RWPE2 (cell line): ENCODE data around the gene IQCH.

Source experiments
- ATAC-seq: fragments of 200-7000 bp; cut with Tn5 transposase; 3 replicates; pipeline ENCODE4 v1.9.1; 2021; ENCODE audit warnings: low read depth
- DNase-seq: peaks from one replicate; pipeline ENCODE4 v3.0.0-alpha.2; 2020; ENCODE audit warnings: low spot score
- H3K27ac ChIP-seq: fragments of 450-650 bp; 2 replicates; pipeline ENCODE4 v1.5.1; 2017; ENCODE audit warnings: mild to moderate bottlenecking; ENCODE audit not compliant: poor library complexity, severe bottlenecking
- H3K27me3 ChIP-seq: fragments of 250-450 bp; sonication (Bioruptor Pico); 2 replicates; pipeline ENCODE4 v1.5.1; 2021; ENCODE audit warnings: mild to moderate bottlenecking, moderate library complexity; ENCODE audit not compliant: insufficient read depth, poor library complexity, severe bottlenecking
- H3K36me3 ChIP-seq: fragments of 250-450 bp; sonication (Bioruptor Pico); 2 replicates; pipeline ENCODE4 v1.5.1; 2020; ENCODE audit warnings: low read depth, mild to moderate bottlenecking, moderate library complexity
- H3K4me1 ChIP-seq: fragments of 250-450 bp; sonication (Bioruptor Pico); 2 replicates; pipeline ENCODE4 v1.5.1; 2021; ENCODE audit warnings: mild to moderate bottlenecking, moderate library complexity; ENCODE audit not compliant: insufficient read depth, poor library complexity, severe bottlenecking
- H3K4me3 ChIP-seq: fragments of 250-450 bp; sonication (Bioruptor Pico); 2 replicates; pipeline ENCODE4 v1.5.1; 2021; ENCODE audit warnings: mild to moderate bottlenecking, moderate library complexity; ENCODE audit not compliant: severe bottlenecking
- H3K9me3 ChIP-seq: fragments of 250-450 bp; sonication (Bioruptor Pico); 2 replicates; pipeline ENCODE4 v1.5.1; 2021; ENCODE audit warnings: mild to moderate bottlenecking, moderate library complexity; ENCODE audit not compliant: severe bottlenecking
- CTCF ChIP-seq: fragments of 450-650 bp; IDR thresholded peaks from one replicate; pipeline ENCODE4 v1.5.1; 2017; ENCODE audit warnings: mild to moderate bottlenecking, moderate library complexity; ENCODE audit not compliant: poor library complexity, severe bottlenecking

Gene IQCH

DNA sequence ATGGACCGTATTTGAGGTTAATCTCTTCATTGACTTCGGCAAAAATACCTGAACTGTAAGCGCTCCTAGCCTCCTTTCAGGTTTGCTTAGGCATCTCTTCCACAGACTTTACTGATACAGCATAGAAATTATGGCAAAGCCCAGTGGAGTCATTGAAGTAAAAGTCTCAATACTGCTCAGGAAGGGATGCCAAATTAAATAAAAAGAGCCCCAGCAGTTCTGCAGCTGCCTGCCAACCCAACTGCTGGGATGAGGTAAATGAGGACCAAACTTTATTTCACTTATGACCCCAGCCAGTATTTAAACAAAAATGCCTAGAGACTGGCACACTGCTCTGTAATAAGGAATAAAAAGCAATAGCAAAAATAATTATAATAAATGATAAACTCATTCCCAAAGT lies 65.4 kb downstream of the IQCH start:
- H3K36me3 ChIP-seq: no peaks in the 10 kb centered on the region
- H3K27ac ChIP-seq: no peak overlapping the region
- no peak overlapping the region for H3K4me3 ChIP-seq
- DNase-seq (no peak), ATAC-seq (no peak)
- no peak for TF ChIP-seq CTCF
- H3K27me3 ChIP-seq: no peaks in the 10 kb centered on the region
- H3K4me1 ChIP-seq: no peaks in the 10 kb centered on the region
- no peaks in the 10 kb centered on the region for H3K9me3 ChIP-seq

DNA sequence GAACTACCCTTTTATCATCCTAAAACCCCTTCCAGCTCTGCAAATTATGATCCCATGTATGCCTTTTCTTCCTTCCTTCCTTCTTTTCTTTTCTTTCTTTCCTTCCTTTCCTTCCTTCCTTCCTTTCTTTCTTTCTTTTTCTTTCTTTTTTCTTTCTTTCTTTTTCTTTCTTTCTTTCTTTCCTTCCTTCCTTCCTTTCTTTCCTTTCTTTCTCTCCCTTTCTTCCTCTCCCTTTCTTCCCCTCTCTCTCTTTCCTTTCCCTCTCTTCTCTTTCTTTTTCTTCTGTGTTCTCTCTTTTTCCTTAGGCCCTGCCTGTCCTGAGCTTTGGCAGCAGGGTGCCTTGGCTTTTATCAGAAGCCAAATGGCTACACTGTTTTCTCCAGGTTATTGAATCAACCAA lies 66.8 kb downstream of the IQCH start:
- DNase-seq (no peak), ATAC-seq (no peak)
- H3K27ac ChIP-seq: no peak overlapping the region
- no peaks in the 10 kb centered on the region for H3K27me3 ChIP-seq
- no peak overlapping the region for H3K4me3 ChIP-seq
- H3K9me3 ChIP-seq: no peaks in the 10 kb centered on the region
- no peaks in the 10 kb centered on the region for H3K36me3 ChIP-seq
- TF ChIP-seq CTCF: no peak
- no peaks in the 10 kb centered on the region for H3K4me1 ChIP-seq

DNA sequence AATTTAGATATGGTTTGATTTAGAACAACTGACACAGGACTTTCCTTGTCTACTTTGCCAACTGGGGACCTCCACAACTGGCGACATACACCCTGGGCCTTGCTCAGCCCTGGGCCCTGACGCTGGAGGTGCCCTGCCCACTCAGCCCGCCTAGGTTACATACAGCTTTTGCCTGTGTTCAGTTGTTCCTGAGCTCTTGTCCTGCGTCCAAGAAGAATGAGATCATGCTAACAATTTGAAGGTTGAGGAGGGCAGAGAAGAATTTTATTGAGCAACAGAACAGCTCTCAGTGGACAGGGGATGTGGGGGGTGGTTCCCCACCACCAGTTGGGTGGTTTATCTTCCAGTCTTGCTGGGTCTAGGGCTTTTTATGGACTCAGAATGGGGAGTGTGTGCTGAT lies 67.9 kb downstream of the IQCH start:
- no peaks in the 10 kb centered on the region for H3K9me3 ChIP-seq
- ATAC-seq: no peak

DNA sequence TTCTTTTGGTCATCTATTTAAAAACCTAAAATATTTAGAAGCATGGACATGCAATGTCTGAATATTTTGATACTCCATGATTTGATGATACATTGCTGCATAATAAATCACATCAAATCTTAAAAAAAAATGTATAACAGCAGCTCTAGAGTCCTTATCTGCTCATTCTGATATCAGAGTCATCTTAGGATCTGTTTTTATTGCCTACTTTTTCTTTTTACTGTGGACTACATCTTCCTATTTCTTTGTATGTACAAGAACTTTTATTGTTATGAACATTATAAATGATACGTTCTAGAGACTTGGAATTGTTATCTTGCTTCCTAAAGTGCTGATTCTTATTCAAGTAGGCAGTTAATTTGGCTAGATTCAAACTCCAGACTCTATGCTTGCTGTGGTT lies 72.7 kb downstream of the IQCH start:
- no peak for ATAC-seq
- Histone ChIP-seq H3K27me3 (no peaks in the 10 kb centered on the region), H3K9me3 (no peaks in the 10 kb centered on the region), H3K4me3 (no peak overlapping the region), H3K27ac (no peak overlapping the region), H3K4me1 (no peaks in the 10 kb centered on the region), H3K36me3 (no peaks in the 10 kb centered on the region)
- no peak for TF ChIP-seq CTCF
- no peak for DNase-seq

More for the DNA sequence above, 67.9 kb downstream of the IQCH start:
- DNase-seq: no peak
- H3K4me3 ChIP-seq: no peak overlapping the region
- TF ChIP-seq CTCF: no peak
- H3K36me3 ChIP-seq: no peaks in the 10 kb centered on the region
- H3K27ac ChIP-seq: no peak overlapping the region
- no peaks in the 10 kb centered on the region for H3K4me1 ChIP-seq
- no peaks in the 10 kb centered on the region for H3K27me3 ChIP-seq

DNA sequence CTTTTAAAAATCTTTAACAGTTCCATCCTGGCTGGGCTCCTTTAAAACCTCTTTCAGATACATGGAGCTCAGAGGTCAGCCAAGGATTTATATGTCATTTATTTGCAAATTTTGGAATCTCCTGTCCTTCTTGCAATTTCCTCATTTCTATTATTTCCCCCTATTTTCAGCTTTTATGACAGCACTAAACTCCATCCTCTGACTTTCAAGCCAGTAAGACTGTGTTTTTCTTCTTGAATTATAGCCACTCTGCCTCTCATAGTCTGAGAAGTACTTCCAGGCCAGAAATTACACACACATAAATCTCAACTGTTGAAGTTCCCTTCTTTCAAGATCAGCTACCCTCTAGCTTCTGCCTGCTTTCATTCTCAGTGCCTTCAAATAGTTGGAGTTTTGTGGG lies 73.2 kb downstream of the IQCH start:
- Histone ChIP-seq H3K9me3 (no peaks in the 10 kb centered on the region), H3K27ac (no peak overlapping the region), H3K4me1 (no peaks in the 10 kb centered on the region), H3K4me3 (no peak overlapping the region), H3K27me3 (no peaks in the 10 kb centered on the region), H3K36me3 (no peaks in the 10 kb centered on the region)
- ATAC-seq (no peak), DNase-seq (no peak)
- TF ChIP-seq CTCF: no peak
